ENCODE measurements around the gene RELL1.

The RELL1 gene

GRCh38 chr4:37729649-37730004, 43.5 kb upstream of the RELL1 start:
- Mint-ChIP-seq H3K27me3 (ENCODE audit: low read depth) (no peaks in the 10 kb centered on the region), H3K4me3 (no peak overlapping the region), H3K27ac (peak overlapping the region in 1 of 3 experiments; percentile 73), H3K36me3 (ENCODE audit: low read depth) (no peaks in the 10 kb centered on the region), H3K4me1 (no peaks in the 10 kb centered on the region), H3K9me3 (peaks cover 2% of the 10 kb centered on the region)
- no peak for TF ChIP-seq CTCF (IDR thresholded peaks at IDR 0.05; ENCODE audit: unreplicated experiment in 3 of 3)

GRCh38 chr4:37728064-37728463, 41.9 kb upstream of the RELL1 start:
- Mint-ChIP-seq H3K36me3 (ENCODE audit: low read depth) (no peaks in the 10 kb centered on the region), H3K27me3 (ENCODE audit: low read depth) (no peaks in the 10 kb centered on the region), H3K27ac (no peak overlapping the region), H3K4me1 (no peaks in the 10 kb centered on the region), H3K9me3 (peaks cover 2% of the 10 kb centered on the region), H3K4me3 (no peak overlapping the region)
- TF ChIP-seq CTCF (IDR thresholded peaks at IDR 0.05; ENCODE audit: unreplicated experiment in 3 of 3) = no peak

- no peak for TF ChIP-seq CTCF (IDR thresholded peaks at IDR 0.05; ENCODE audit: unreplicated experiment in 3 of 3)
- H3K4me1 Mint-ChIP-seq = no peaks in the 10 kb centered on the region
- H3K4me3 Mint-ChIP-seq = no peak overlapping the region
- H3K27ac Mint-ChIP-seq = no peak overlapping the region
- no peaks in the 10 kb centered on the region for H3K9me3 Mint-ChIP-seq
- H3K27me3 Mint-ChIP-seq (ENCODE audit: low read depth) = no peaks in the 10 kb centered on the region
- H3K36me3 Mint-ChIP-seq (ENCODE audit: low read depth) = no peaks in the 10 kb centered on the region
These were observed 41.5 kb upstream of the RELL1 start for GRCh38 chr4:37727635-37728034.

DNA sequence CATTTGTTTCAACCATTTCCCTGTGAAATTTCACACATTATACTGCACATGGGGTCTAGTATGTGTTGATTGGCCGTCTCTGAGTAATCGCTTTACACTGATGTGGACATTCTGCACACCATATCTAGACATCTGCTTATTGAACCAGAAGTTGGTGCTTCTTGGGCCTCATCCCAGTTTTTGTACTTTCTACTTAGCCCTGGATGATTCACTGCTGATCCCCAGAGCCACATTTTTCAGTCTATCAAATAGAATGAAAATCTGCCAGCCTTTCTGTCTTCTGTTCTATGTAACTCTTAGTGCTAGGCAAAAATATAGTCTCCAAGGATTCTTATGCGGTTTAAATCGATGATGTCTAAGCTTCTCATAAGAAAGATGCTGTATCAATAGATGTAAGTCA, 40.5 kb upstream of the RELL1 start:
- no peak overlapping the region for H3K4me3 Mint-ChIP-seq
- no peaks in the 10 kb centered on the region for H3K27me3 Mint-ChIP-seq (ENCODE audit: low read depth)
- no peaks in the 10 kb centered on the region for H3K9me3 Mint-ChIP-seq
- no peaks in the 10 kb centered on the region for H3K4me1 Mint-ChIP-seq
- no peak for TF ChIP-seq CTCF (IDR thresholded peaks at IDR 0.05; ENCODE audit: unreplicated experiment in 3 of 3)
- H3K36me3 Mint-ChIP-seq (ENCODE audit: low read depth) = no peaks in the 10 kb centered on the region
- H3K27ac Mint-ChIP-seq = no peak overlapping the region

DNA sequence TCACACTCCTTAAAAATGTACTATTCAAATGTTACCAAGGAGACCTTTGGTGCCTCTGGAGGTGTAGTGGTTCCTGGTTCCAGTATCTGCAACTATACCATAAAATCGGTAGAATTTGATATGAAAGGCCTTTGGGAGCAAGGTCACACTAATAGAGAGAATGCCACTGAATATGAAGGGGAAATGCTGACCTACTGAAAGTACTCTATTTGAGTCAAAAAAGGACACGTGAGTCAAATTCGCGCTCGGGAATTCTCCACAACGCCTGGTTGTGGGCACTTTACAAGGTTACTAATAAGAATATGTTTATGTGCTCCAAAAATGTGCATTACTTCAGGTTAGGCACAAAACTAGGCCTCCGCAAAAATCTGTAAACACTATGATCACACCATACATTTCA, 39.5 kb upstream of the RELL1 start:
- Mint-ChIP-seq H3K36me3 (ENCODE audit: low read depth) (no peaks in the 10 kb centered on the region), H3K9me3 (no peaks in the 10 kb centered on the region), H3K27ac (no peak overlapping the region), H3K27me3 (ENCODE audit: low read depth) (no peaks in the 10 kb centered on the region), H3K4me1 (no peaks in the 10 kb centered on the region), H3K4me3 (no peak overlapping the region)
- no peak for TF ChIP-seq CTCF (IDR thresholded peaks at IDR 0.05; ENCODE audit: unreplicated experiment in 3 of 3)

- Mint-ChIP-seq H3K4me1 (peaks cover 2% of the 10 kb centered on the region), H3K4me3 (no peak overlapping the region), H3K27me3 (ENCODE audit: low read depth) (no peaks in the 10 kb centered on the region), H3K36me3 (ENCODE audit: low read depth) (no peaks in the 10 kb centered on the region), H3K9me3 (no peaks in the 10 kb centered on the region), H3K27ac (no peak overlapping the region)
- no peak for TF ChIP-seq CTCF (IDR thresholded peaks at IDR 0.05; ENCODE audit: unreplicated experiment in 3 of 3)
These were observed 36.9 kb upstream of the RELL1 start for GRCh38 chr4:37723067-37723466.

All from nephron (organoid).